ENCODE results near the gene PFKFB4. TPM values are rescaled to one million over a fixed set of nuclear protein-coding genes. Genes with fewer than 3 reads are reported as not detected.

PFKFB4 gene
- total and polyA plus RNA-seq, 2 of the 8 experiments (the other 6 are each of a cell fraction or from before 2014, with no cell fraction given) = 10.7 to 20.1 TPM

GRCh38 chr3:48532271-48532976 lies 24.2 kb downstream of the PFKFB4 start (continued):
- TF ChIP-seq CHD7 (IDR thresholded peaks at IDR 0.05; ENCODE audit: insufficient replicate concordance, low read length) (no peak), POLR2AphosphoS5 (IDR thresholded peaks at IDR 0.05; ENCODE audit: low read depth, low read length) (no peak), YY1 (IDR thresholded peaks at IDR 0.05; ENCODE audit: low read depth, low read length) (no peak), ZNF274 (IDR thresholded peaks at IDR 0.05; ENCODE audit: borderline replicate concordance, extremely low read depth, low read length) (no peak), KDM5A (IDR thresholded peaks at IDR 0.05; ENCODE audit: low read length) (no peak), RNF2 (IDR thresholded peaks at IDR 0.05; ENCODE audit: borderline replicate concordance, low read depth, low read length, missing control alignments, poor library complexity, severe bottlenecking) (no peak), BACH1 (IDR thresholded peaks at IDR 0.05; ENCODE audit: low read length) (no peak), CHD1 (IDR thresholded peaks at IDR 0.05; ENCODE audit: low read depth, low read length) (no peak), RFX5 (IDR thresholded peaks at IDR 0.05; ENCODE audit: borderline replicate concordance, low read depth, low read length) (no peak), JUN (IDR thresholded peaks at IDR 0.05; ENCODE audit: low read depth, low read length) (no peak), TEAD4 (IDR thresholded peaks at IDR 0.05; ENCODE audit: low read depth, low read length) (no peak)

Measured in H1 (cell line).